ENCODE results near the gene PIK3CA.

DNA sequence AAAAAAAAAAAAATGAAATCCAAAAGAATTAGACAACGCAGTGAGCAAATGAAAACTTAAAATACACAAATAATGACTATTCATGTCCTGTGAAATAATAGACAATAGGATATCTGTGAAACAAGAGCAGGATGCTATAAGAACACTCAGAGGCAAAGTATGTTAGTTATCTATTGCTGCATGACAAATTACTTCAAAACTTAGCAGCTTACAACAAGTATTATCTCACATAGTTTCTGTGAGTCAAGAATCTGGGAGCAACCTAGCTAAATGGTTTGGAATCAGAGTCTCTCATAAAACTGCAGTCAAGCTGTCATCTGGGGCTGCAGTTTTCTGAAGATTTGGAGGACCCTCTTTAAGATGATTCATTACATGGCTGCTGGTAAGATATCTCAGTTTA lies 40.1 kb upstream of the PIK3CA start:
- TF ChIP-seq, protein P1, sequence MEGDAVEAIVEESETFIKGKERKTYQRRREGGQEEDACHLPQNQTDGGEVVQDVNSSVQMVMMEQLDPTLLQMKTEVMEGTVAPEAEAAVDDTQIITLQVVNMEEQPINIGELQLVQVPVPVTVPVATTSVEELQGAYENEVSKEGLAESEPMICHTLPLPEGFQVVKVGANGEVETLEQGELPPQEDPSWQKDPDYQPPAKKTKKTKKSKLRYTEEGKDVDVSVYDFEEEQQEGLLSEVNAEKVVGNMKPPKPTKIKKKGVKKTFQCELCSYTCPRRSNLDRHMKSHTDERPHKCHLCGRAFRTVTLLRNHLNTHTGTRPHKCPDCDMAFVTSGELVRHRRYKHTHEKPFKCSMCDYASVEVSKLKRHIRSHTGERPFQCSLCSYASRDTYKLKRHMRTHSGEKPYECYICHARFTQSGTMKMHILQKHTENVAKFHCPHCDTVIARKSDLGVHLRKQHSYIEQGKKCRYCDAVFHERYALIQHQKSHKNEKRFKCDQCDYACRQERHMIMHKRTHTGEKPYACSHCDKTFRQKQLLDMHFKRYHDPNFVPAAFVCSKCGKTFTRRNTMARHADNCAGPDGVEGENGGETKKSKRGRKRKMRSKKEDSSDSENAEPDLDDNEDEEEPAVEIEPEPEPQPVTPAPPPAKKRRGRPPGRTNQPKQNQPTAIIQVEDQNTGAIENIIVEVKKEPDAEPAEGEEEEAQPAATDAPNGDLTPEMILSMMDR (IDR thresholded peaks at IDR 0.05): no peak
- TF ChIP-seq POLR2A (IDR thresholded peaks at IDR 0.05): no peak

Measured in testis (tissue), 2 donors.